22Rv1 (cell line): ENCODE data around the gene PEAR1.

Experiments used
- CTCF ChIP-seq: fragments of 450-650 bp; IDR thresholded peaks from 2 replicates; pipeline ENCODE4 v1.5.1; 2017; ENCODE audit warnings: mild to moderate bottlenecking
- ZFX ChIP-seq: fragments of 450-650 bp; IDR thresholded peaks from 2 replicates; pipeline ENCODE4 v1.6.1; 2017; ENCODE audit warnings: antibody characterized with exemption, borderline replicate concordance

GRCh38 chr1:156947818-156948525 lies 54.5 kb downstream of the PEAR1 start:
- TF ChIP-seq CTCF (no peak), ZFX (no peak)
